ENCODE results near the gene OR9Q1. TPM values are rescaled to one million over a fixed set of nuclear protein-coding genes. Genes with fewer than 3 reads are reported as not detected.

Gene OR9Q1
- total and polyA plus RNA-seq, 2 experiments from 2014 or later, result not detected

GRCh38 chr11:58011771-58012170 is 11.9 kb upstream of the OR9Q1 start:
- Mint-ChIP-seq H3K36me3 (ENCODE audit: low read depth) (no peaks in the 10 kb centered on the region), H3K9me3 (no peaks in the 10 kb centered on the region; the same call in 2 of the 3 replicates), H3K27ac (no peak overlapping the region), H3K4me3 (no peak overlapping the region), H3K4me1 (no peaks in the 10 kb centered on the region), H3K27me3 (ENCODE audit: insufficient read depth, low read depth, poor library complexity) (peaks cover 4% of the 10 kb centered on the region)
- no peaks in the 10 kb centered on the region for H3K79me2 ChIP-seq (replicated peaks; ENCODE audit: insufficient read depth)
- peaks cover 6% of the 10 kb centered on the region; the same call in 1 of the 2 replicates for H3K9me2 ChIP-seq (ENCODE audit: insufficient read depth)
- H3K4me3 ChIP-seq, result no peak overlapping the region
- no peak for DNase-seq (ENCODE audit: low spot score)
- no peaks in the 10 kb centered on the region for H3F3A ChIP-seq (replicated peaks; ENCODE audit: low read depth)
- H3K27me3 ChIP-seq (ENCODE audit: insufficient read depth), result no peaks in the 10 kb centered on the region
- H2AFZ ChIP-seq, result no peak overlapping the region
- no peaks in the 10 kb centered on the region for H3K36me3 ChIP-seq (ENCODE audit: insufficient read depth)
- no peak overlapping the region for H3K4me2 ChIP-seq
- no peak for ATAC-seq
- TF ChIP-seq ZNF114 (CRISPR knock-in tag; IDR thresholded peaks at IDR 0.05) (no peak), NANOG (IDR thresholded peaks at IDR 0.05; ENCODE audit: borderline replicate concordance) (no peak)
- no peak overlapping the region for H3K27ac ChIP-seq (ENCODE audit: low read depth)
- H3K4me1 ChIP-seq (ENCODE audit: insufficient read depth), result no peaks in the 10 kb centered on the region
- no peaks in the 10 kb centered on the region for H4K20me1 ChIP-seq (replicated peaks; ENCODE audit: insufficient read depth)

DNA sequence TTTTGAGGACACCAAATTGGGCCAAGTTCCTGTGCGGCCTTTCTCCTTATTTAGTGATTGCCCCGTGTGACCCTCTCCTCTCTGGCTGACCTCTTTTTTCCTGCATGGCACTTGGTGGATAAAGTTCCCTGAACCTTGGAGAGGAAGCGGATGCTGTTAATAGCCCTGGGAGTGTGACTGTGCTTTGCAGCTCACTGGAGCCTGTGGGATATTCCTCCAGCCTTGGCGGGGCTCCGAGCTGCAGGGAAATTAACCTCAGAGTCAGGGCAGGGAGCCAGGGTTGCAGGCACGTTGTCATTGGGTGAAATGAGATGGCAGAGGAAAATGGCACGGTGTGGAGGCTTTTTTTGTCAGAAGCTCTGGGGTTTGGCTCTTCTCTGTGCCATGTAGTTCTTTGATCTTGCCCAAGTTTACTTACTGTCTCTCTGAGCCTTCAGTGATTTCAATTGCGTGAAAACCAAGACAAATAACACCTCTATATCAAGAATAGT is 965 bp downstream of the OR9Q1 start:
- H3K79me2 ChIP-seq (replicated peaks; ENCODE audit: insufficient read depth), result no peaks in the 10 kb centered on the region
- no peaks in the 10 kb centered on the region for H3K4me1 ChIP-seq (ENCODE audit: insufficient read depth)
- no peak for ATAC-seq
- H4K20me1 ChIP-seq (replicated peaks; ENCODE audit: insufficient read depth), result no peaks in the 10 kb centered on the region
- Mint-ChIP-seq H3K4me3 (no peak overlapping the region), H3K27me3 (ENCODE audit: insufficient read depth, low read depth, poor library complexity) (peaks cover 5% of the 10 kb centered on the region), H3K36me3 (ENCODE audit: low read depth) (no peaks in the 10 kb centered on the region), H3K4me1 (no peaks in the 10 kb centered on the region), H3K9me3 (no peaks in the 10 kb centered on the region), H3K27ac (no peak overlapping the region)
- no peak overlapping the region for H3K4me3 ChIP-seq
- DNase-seq (ENCODE audit: low spot score), result no peak
- no peaks in the 10 kb centered on the region for H3K9me2 ChIP-seq (ENCODE audit: insufficient read depth)
- H3F3A ChIP-seq (replicated peaks; ENCODE audit: low read depth), result no peaks in the 10 kb centered on the region
- no peaks in the 10 kb centered on the region for H3K36me3 ChIP-seq (ENCODE audit: insufficient read depth)
- no peak overlapping the region for H3K27ac ChIP-seq (ENCODE audit: low read depth)
- H2AFZ ChIP-seq, result peak overlapping the region; percentile 80
- H3K4me2 ChIP-seq, result no peak overlapping the region
- no peaks in the 10 kb centered on the region for H3K27me3 ChIP-seq (ENCODE audit: insufficient read depth)
- TF ChIP-seq ZNF462 (CRISPR knock-in tag; IDR thresholded peaks at IDR 0.05), result no peak
- TF ChIP-seq, protein P1, sequence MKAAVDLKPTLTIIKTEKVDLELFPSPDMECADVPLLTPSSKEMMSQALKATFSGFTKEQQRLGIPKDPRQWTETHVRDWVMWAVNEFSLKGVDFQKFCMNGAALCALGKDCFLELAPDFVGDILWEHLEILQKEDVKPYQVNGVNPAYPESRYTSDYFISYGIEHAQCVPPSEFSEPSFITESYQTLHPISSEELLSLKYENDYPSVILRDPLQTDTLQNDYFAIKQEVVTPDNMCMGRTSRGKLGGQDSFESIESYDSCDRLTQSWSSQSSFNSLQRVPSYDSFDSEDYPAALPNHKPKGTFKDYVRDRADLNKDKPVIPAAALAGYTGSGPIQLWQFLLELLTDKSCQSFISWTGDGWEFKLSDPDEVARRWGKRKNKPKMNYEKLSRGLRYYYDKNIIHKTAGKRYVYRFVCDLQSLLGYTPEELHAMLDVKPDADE (IDR thresholded peaks at IDR 0.05), result no peak
- TF ChIP-seq ZNF331 (CRISPR knock-in tag; IDR thresholded peaks at IDR 0.05; ENCODE audit: low read depth), result no peak
- TF ChIP-seq EZH2phosphoT487 (IDR thresholded peaks at IDR 0.05; ENCODE audit: unreplicated experiment), result no peak
- TF ChIP-seq STAT1 (IDR thresholded peaks at IDR 0.05; ENCODE audit: unreplicated experiment), result no peak
- no peak for TF ChIP-seq NANOG (IDR thresholded peaks at IDR 0.05; ENCODE audit: borderline replicate concordance)
- no peak for TF ChIP-seq CREB1 (CRISPR knock-in tag; IDR thresholded peaks at IDR 0.05; ENCODE audit: low read depth)
- TF ChIP-seq, protein P2, sequence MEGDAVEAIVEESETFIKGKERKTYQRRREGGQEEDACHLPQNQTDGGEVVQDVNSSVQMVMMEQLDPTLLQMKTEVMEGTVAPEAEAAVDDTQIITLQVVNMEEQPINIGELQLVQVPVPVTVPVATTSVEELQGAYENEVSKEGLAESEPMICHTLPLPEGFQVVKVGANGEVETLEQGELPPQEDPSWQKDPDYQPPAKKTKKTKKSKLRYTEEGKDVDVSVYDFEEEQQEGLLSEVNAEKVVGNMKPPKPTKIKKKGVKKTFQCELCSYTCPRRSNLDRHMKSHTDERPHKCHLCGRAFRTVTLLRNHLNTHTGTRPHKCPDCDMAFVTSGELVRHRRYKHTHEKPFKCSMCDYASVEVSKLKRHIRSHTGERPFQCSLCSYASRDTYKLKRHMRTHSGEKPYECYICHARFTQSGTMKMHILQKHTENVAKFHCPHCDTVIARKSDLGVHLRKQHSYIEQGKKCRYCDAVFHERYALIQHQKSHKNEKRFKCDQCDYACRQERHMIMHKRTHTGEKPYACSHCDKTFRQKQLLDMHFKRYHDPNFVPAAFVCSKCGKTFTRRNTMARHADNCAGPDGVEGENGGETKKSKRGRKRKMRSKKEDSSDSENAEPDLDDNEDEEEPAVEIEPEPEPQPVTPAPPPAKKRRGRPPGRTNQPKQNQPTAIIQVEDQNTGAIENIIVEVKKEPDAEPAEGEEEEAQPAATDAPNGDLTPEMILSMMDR (conservative IDR thresholded peaks at IDR 0.05; ENCODE audit: low read depth in 2 of 2), result no peak

All from GM23338 (cell line).